T-helper 17 cell (primary cell): ENCODE measurements around the gene STX4. TPM values are rescaled to one million over a fixed set of nuclear protein-coding genes. Genes with fewer than 3 reads are reported as not detected.
A peak's percentile ranks its signal among the peaks of the same experiment; 100 is the strongest.
"Not testable (repeated sequence)": the region's sequence is repeated elsewhere in the genome, so short reads cannot be mapped to it uniquely, and the experiment has no call there.

ENCODE experiments used
- ATAC-seq: fragments of 150-1000 bp; cut with Tn5 transposase; 2 replicates; pipeline ENCODE4 v1.10.0; 2021; ENCODE audit warnings: mild to moderate bottlenecking, moderate library complexity
- DNase-seq, 3 donors: peaks; one replicate each; pipeline versions ENCODE4 v3.0.0 to v3.0.0-alpha.2; 2020 to 2021
- H3K9me3 ChIP-seq: one replicate; pipeline ENCODE4 v1.7.0; 2013; ENCODE audit warnings: low read length, mild to moderate bottlenecking; ENCODE audit not compliant: control insufficient read depth, poor library complexity, severe bottlenecking
- H3K27ac Mint-ChIP-seq: one replicate; pipeline ENCODE4 v1.8.0; 2022; ENCODE audit warnings: mild to moderate bottlenecking, moderate library complexity, mixed read lengths
- H3K27me3 Mint-ChIP-seq: one replicate; pipeline ENCODE4 v1.8.0; 2022; ENCODE audit warnings: mixed read lengths
- H3K36me3 Mint-ChIP-seq: one replicate; pipeline ENCODE4 v1.8.0; 2022; ENCODE audit warnings: low read depth, mixed read lengths
- H3K4me1 Mint-ChIP-seq: one replicate; pipeline ENCODE4 v1.8.0; 2022; ENCODE audit warnings: mild to moderate bottlenecking, mixed read lengths
- H3K4me3 Mint-ChIP-seq: one replicate; pipeline ENCODE4 v1.8.0; 2022; ENCODE audit warnings: mild to moderate bottlenecking, moderate library complexity, mixed read lengths
- total RNA-seq, 4 donors: library from RNA in 2 of 4; stranded (reverse) in 2 of 4; gene quantifications; one replicate each; pipeline ENCODE4 v1.2.3 and lab custom pipeline; 2022 to 2026

STX4 gene
- total RNA-seq, 2 donors from 2014 or later: 72.0 to 72.1 TPM

GRCh38 chr16:31017756-31018155 lies 15.6 kb upstream of the STX4 start:
- not testable (repeated sequence) for ATAC-seq, H3K9me3 ChIP-seq, H3K4me3 Mint-ChIP-seq, H3K36me3 Mint-ChIP-seq, H3K4me1 Mint-ChIP-seq, DNase-seq, H3K27ac Mint-ChIP-seq
- H3K27me3 Mint-ChIP-seq: peaks cover 18% of the 10 kb centered on the region

GRCh38 chr16:31020536-31020935 lies 12.8 kb upstream of the STX4 start:
- no peak for DNase-seq
- Mint-ChIP-seq H3K4me3 (no peak overlapping the region), H3K36me3 (no peaks in the 10 kb centered on the region), H3K27ac (no peak overlapping the region), H3K27me3 (no peaks in the 10 kb centered on the region), H3K4me1 (no peaks in the 10 kb centered on the region)
- H3K9me3 ChIP-seq: no peaks in the 10 kb centered on the region
- no peak for ATAC-seq

- no peak overlapping the region for H3K4me3 Mint-ChIP-seq
- ATAC-seq (no peak), DNase-seq (no peak)
- no peaks in the 10 kb centered on the region for H3K27me3 Mint-ChIP-seq
- H3K9me3 ChIP-seq: no peaks in the 10 kb centered on the region
- no peaks in the 10 kb centered on the region for H3K36me3 Mint-ChIP-seq
- no peaks in the 10 kb centered on the region for H3K4me1 Mint-ChIP-seq
- H3K27ac Mint-ChIP-seq: no peak overlapping the region
These were observed 10.7 kb upstream of the STX4 start for GRCh38 chr16:31022544-31023251.

- no peak for DNase-seq
- H3K9me3 ChIP-seq: no peaks in the 10 kb centered on the region
- Mint-ChIP-seq H3K4me1 (no peaks in the 10 kb centered on the region), H3K36me3 (no peaks in the 10 kb centered on the region), H3K4me3 (no peak overlapping the region), H3K27me3 (no peaks in the 10 kb centered on the region), H3K27ac (no peak overlapping the region)
- no peak for ATAC-seq
These were observed 10.1 kb upstream of the STX4 start for GRCh38 chr16:31023252-31023602.

- no peaks in the 10 kb centered on the region for H3K9me3 ChIP-seq
- no peaks in the 10 kb centered on the region for H3K36me3 Mint-ChIP-seq
- DNase-seq (no peak), ATAC-seq (no peak)
- H3K27me3 Mint-ChIP-seq: no peaks in the 10 kb centered on the region
- H3K4me3 Mint-ChIP-seq: no peak overlapping the region
- no peak overlapping the region for H3K27ac Mint-ChIP-seq
- H3K4me1 Mint-ChIP-seq: no peaks in the 10 kb centered on the region
These were observed 9.6 kb upstream of the STX4 start for GRCh38 chr16:31023627-31024226.

GRCh38 chr16:31025339-31025738 lies 8.0 kb upstream of the STX4 start:
- ATAC-seq: no peak
- Mint-ChIP-seq H3K27me3 (no peaks in the 10 kb centered on the region), H3K27ac (no peak overlapping the region), H3K36me3 (no peaks in the 10 kb centered on the region), H3K4me3 (no peak overlapping the region), H3K4me1 (no peaks in the 10 kb centered on the region)
- no peak for DNase-seq
- no peaks in the 10 kb centered on the region for H3K9me3 ChIP-seq

GRCh38 chr16:31029272-31029671 lies 4.1 kb upstream of the STX4 start:
- Mint-ChIP-seq H3K36me3 (peaks cover 4% of the 10 kb centered on the region), H3K27ac (no peak overlapping the region), H3K4me1 (peaks cover 5% of the 10 kb centered on the region), H3K27me3 (no peaks in the 10 kb centered on the region), H3K4me3 (no peak overlapping the region)
- ATAC-seq: no peak
- H3K9me3 ChIP-seq: no peaks in the 10 kb centered on the region
- DNase-seq: no peak

GRCh38 chr16:31031276-31031675 lies 2.1 kb upstream of the STX4 start:
- DNase-seq (no peak), ATAC-seq (no peak)
- Mint-ChIP-seq H3K27ac (no peak overlapping the region), H3K4me3 (no peak overlapping the region), H3K4me1 (peaks cover 10% of the 10 kb centered on the region), H3K36me3 (peaks cover 4% of the 10 kb centered on the region), H3K27me3 (no peaks in the 10 kb centered on the region)
- H3K9me3 ChIP-seq: no peaks in the 10 kb centered on the region

GRCh38 chr16:31033709-31034492 lies 543 bp downstream of the STX4 start:
- Mint-ChIP-seq H3K27me3 (no peaks in the 10 kb centered on the region), H3K4me1 (peaks cover 13% of the 10 kb centered on the region), H3K4me3 (peak overlapping the region; percentile 99), H3K36me3 (peaks cover 4% of the 10 kb centered on the region), H3K27ac (peak overlapping the region; percentile 89)
- DNase-seq (peak; percentile 76 to 78 (median 77)), ATAC-seq (peak; percentile 47)
- H3K9me3 ChIP-seq: no peaks in the 10 kb centered on the region

- Mint-ChIP-seq H3K27me3 (no peaks in the 10 kb centered on the region), H3K27ac (peak overlapping the region; percentile 37), H3K4me3 (no peak overlapping the region), H3K4me1 (peaks cover 13% of the 10 kb centered on the region), H3K36me3 (peaks cover 7% of the 10 kb centered on the region)
- no peaks in the 10 kb centered on the region for H3K9me3 ChIP-seq
- DNase-seq (no peak), ATAC-seq (no peak)
These were observed 3.3 kb downstream of the STX4 start for GRCh38 chr16:31036691-31037090.

- ATAC-seq: no peak
- H3K4me3 Mint-ChIP-seq: no peak overlapping the region
- no peak overlapping the region for H3K27ac Mint-ChIP-seq
- peaks cover 10% of the 10 kb centered on the region for H3K4me1 Mint-ChIP-seq
- H3K36me3 Mint-ChIP-seq: peaks cover 3% of the 10 kb centered on the region
- no peak for DNase-seq
- no peaks in the 10 kb centered on the region for H3K27me3 Mint-ChIP-seq
- H3K9me3 ChIP-seq: no peaks in the 10 kb centered on the region
These were observed 5.6 kb downstream of the STX4 start for GRCh38 chr16:31038993-31039392.

- no peak overlapping the region for H3K4me3 Mint-ChIP-seq
- peaks cover 3% of the 10 kb centered on the region for H3K36me3 Mint-ChIP-seq
- DNase-seq: no peak
- H3K27ac Mint-ChIP-seq: no peak overlapping the region
- ATAC-seq: no peak
- H3K4me1 Mint-ChIP-seq: peaks cover 3% of the 10 kb centered on the region
- H3K9me3 ChIP-seq: no peaks in the 10 kb centered on the region
- H3K27me3 Mint-ChIP-seq: no peaks in the 10 kb centered on the region
These were observed 9.5 kb downstream of the STX4 start for GRCh38 chr16:31042866-31043265.

GRCh38 chr16:31043352-31043751 lies 10.0 kb downstream of the STX4 start:
- Mint-ChIP-seq H3K27ac (no peak overlapping the region), H3K4me3 (no peak overlapping the region), H3K36me3 (peaks cover 3% of the 10 kb centered on the region), H3K4me1 (peaks cover 3% of the 10 kb centered on the region), H3K27me3 (no peaks in the 10 kb centered on the region)
- ATAC-seq: no peak
- no peaks in the 10 kb centered on the region for H3K9me3 ChIP-seq
- DNase-seq: no peak
